HCT116 (cell line): ENCODE measurements around the gene STING1. TPM values are rescaled to one million over a fixed set of nuclear protein-coding genes. Genes with fewer than 3 reads are reported as not detected.

Experiments
- ATAC-seq: fragments of 200-7000 bp; cut with Tn5 transposase; 2 replicates; pipeline ENCODE4 v1.9.1; 2020; ENCODE audit warnings: mild to moderate bottlenecking, moderate library complexity
- BruUV-seq: library from RNA; stranded (reverse); fragments of 400-500 nt; replicated peaks from 2 replicates; lab custom pipeline; 2021; lab: Mats Ljungman, UMichigan
- CTCF ChIA-PET: fragments of 300-600 bp; sonication (Branson Sonifier 250); formaldehyde crosslinking; loops from one replicate; lab custom pipeline; 2021; ENCODE audit warnings: antibody characterized with exemption; lab: Charles Lee
- POLR2A ChIA-PET: fragments of 300-600, 350-600 bp; sonication (Branson Sonifier 250); formaldehyde crosslinking; loops from one replicate; lab custom pipeline; 2021; ENCODE audit warnings: antibody characterized with exemption; lab: Charles Lee
- RAD21 ChIA-PET, 2 experiments: fragments of 300-600 bp; sonication (Branson Sonifier 250); formaldehyde crosslinking; loops; one replicate each; lab custom pipeline; 2023; ENCODE audit warnings: low total read pairs in 2 of 2; ENCODE audit not compliant: uncharacterized antibody in 2 of 2, unreplicated experiment in 2 of 2, low non-redundant PET in 1 of 2; lab: Charles Lee
- DNase-seq: peaks from one replicate; pipeline ENCODE4 v3.0.0-alpha.2; 2010; ENCODE audit warnings: low read depth, low spot score
- H2AFZ ChIP-seq: fragments of 200-600 bp; shearing (Covaris generic), sonication (generic); 2 replicates; pipeline ENCODE4 v1.6.1; 2017; ENCODE audit warnings: low read depth, mixed run types, mixed read lengths, antibody characterized with exemption, low read length; ENCODE audit not compliant: poor library complexity, severe bottlenecking
- H3K27ac ChIP-seq: 2 replicates; pipeline ENCODE4 v1.5.1; 2012; ENCODE audit warnings: low read depth, low read length
- H3K27me3 ChIP-seq: fragments of 200-600 bp; sonication (generic); 2 replicates; pipeline ENCODE4 v1.6.1; 2016; ENCODE audit warnings: mixed run types, low read length, mixed read lengths; ENCODE audit not compliant: insufficient read depth
- H3K36me3 ChIP-seq, 2 experiments: fragments of 200-500 bp in 1 of 2; fragments of 200-600 bp in 1 of 2; sonication (Bioruptor generic) in 1 of 2; sonication (generic) in 1 of 2; 2 replicates each; pipeline versions ENCODE4 v1.5.1 to v1.6.1; 2014 to 2016; ENCODE audit warnings: low read length in 2 of 2, inconsistent platforms in 1 of 2, mixed read lengths in 1 of 2, mixed run types in 1 of 2; ENCODE audit not compliant: insufficient read depth in 2 of 2, control insufficient read depth in 1 of 2
- H3K4me1 ChIP-seq, 2 experiments: fragments of 200-600 bp in 1 of 2; sonication (generic) in 1 of 2; 2 replicates each; pipeline versions ENCODE4 v1.5.1 to v1.6.1; 2012 to 2017; ENCODE audit warnings: low read length in 2 of 2, inconsistent platforms in 1 of 2, mild to moderate bottlenecking in 1 of 2, mixed read lengths in 1 of 2, mixed run types in 1 of 2, moderate library complexity in 1 of 2; ENCODE audit not compliant: insufficient read depth in 2 of 2, control insufficient read depth in 1 of 2
- H3K4me2 ChIP-seq: fragments of 200-600 bp; sonication (generic); 2 replicates; pipeline ENCODE4 v1.6.1; 2017; ENCODE audit warnings: mixed run types, low read length, mixed read lengths
- H3K4me3 ChIP-seq, 2 experiments: fragments of 200-600 bp in 1 of 2; sonication (generic) in 1 of 2; replicated peaks in 1 of 2; 2 replicates each; pipeline ENCODE4 v1.5.1; 2011 to 2016; ENCODE audit warnings: low read length in 2 of 2, control low read depth in 1 of 2, low read depth in 1 of 2, mild to moderate bottlenecking in 1 of 2, mixed read lengths in 1 of 2, mixed run types in 1 of 2
- H3K79me2 ChIP-seq: fragments of 200-600 bp; sonication (generic); 2 replicates; pipeline ENCODE4 v1.6.1; 2017; ENCODE audit warnings: mild to moderate bottlenecking, mixed run types, low read length, moderate library complexity, mixed read lengths; ENCODE audit not compliant: insufficient read depth
- H3K9ac ChIP-seq: fragments of 200-600 bp; sonication (generic); 2 replicates; pipeline ENCODE4 v1.6.1; 2016; ENCODE audit warnings: low read length, mixed read lengths
- H3K9me2 ChIP-seq: fragments of 200-600 bp; sonication (generic), shearing (Covaris generic); 2 replicates; pipeline ENCODE4 v1.6.1; 2017; ENCODE audit warnings: mixed run types, mild to moderate bottlenecking, moderate library complexity; ENCODE audit not compliant: insufficient read depth
- H3K9me3 ChIP-seq, 2 experiments: fragments of 200-500 bp in 1 of 2; fragments of 200-600 bp in 1 of 2; sonication (Bioruptor generic) in 1 of 2; sonication (generic) in 1 of 2; 2 replicates each; pipeline ENCODE4 v1.6.1; 2014 to 2017; ENCODE audit warnings: low read length in 2 of 2, mixed read lengths in 2 of 2, inconsistent platforms in 1 of 2, low read depth in 1 of 2, mild to moderate bottlenecking in 1 of 2, mixed run types in 1 of 2, moderate library complexity in 1 of 2; ENCODE audit not compliant: control insufficient read depth in 1 of 2, insufficient read depth in 1 of 2
- H4K20me1 ChIP-seq: fragments of 200-600 bp; sonication (generic), shearing (Covaris generic); 2 replicates; pipeline ENCODE4 v1.6.1; 2017; ENCODE audit warnings: mixed run types, mild to moderate bottlenecking, moderate library complexity; ENCODE audit not compliant: insufficient read depth
- ATF3 ChIP-seq: IDR thresholded peaks from 2 replicates; pipeline ENCODE4 v1.6.1; 2012
- CTCF ChIP-seq, 3 experiments: fragments of 200-600 bp in 1 of 3; sonication (generic) in 1 of 3; IDR thresholded peaks in 2 of 3; conservative IDR thresholded peaks in 1 of 3; 2 replicates each; pipeline ENCODE4 v1.5.1; 2012 to 2017; ENCODE audit warnings: low read depth in 2 of 3, low read length in 2 of 3, antibody characterized with exemption in 1 of 3, borderline replicate concordance in 1 of 3, control low read depth in 1 of 3, mild to moderate bottlenecking in 1 of 3, mixed read lengths in 1 of 3, mixed run types in 1 of 3, moderate library complexity in 1 of 3; ENCODE audit not compliant: insufficient read depth in 1 of 3
- EZH2 ChIP-seq: fragments of 200-600 bp; sonication (generic); IDR thresholded peaks from 2 replicates; pipeline ENCODE4 v1.6.1; 2017; ENCODE audit warnings: antibody characterized with exemption, mixed run types
- FOSL1 ChIP-seq: IDR thresholded peaks from 2 replicates; pipeline ENCODE4 v1.6.1; 2012; ENCODE audit warnings: low read depth
- JUND ChIP-seq: IDR thresholded peaks from 2 replicates; pipeline ENCODE4 v1.6.1; 2012
- POLR2A ChIP-seq: IDR thresholded peaks from 2 replicates; pipeline ENCODE4 v1.7.0; 2011; ENCODE audit warnings: borderline replicate concordance; ENCODE audit not compliant: insufficient read depth, insufficient read length; ENCODE audit errors: extremely low read depth
- SIN3A ChIP-seq: IDR thresholded peaks from 2 replicates; pipeline ENCODE4 v1.6.1; 2012; ENCODE audit warnings: low read depth
- SP1 ChIP-seq: IDR thresholded peaks from 2 replicates; pipeline ENCODE4 v1.6.1; 2012; ENCODE audit warnings: low read depth
- YY1 ChIP-seq: IDR thresholded peaks from 2 replicates; pipeline ENCODE4 v1.6.1; 2011; ENCODE audit warnings: low read length, low read depth, moderate library complexity, mild to moderate bottlenecking; ENCODE audit not compliant: insufficient replicate concordance; ENCODE audit errors: extremely low read depth
- ZBTB33 ChIP-seq: IDR thresholded peaks from 2 replicates; pipeline ENCODE4 v1.6.1; 2011; ENCODE audit warnings: mild to moderate bottlenecking, low read length, moderate library complexity; ENCODE audit not compliant: insufficient replicate concordance; ENCODE audit errors: extremely low read depth
- ZFX ChIP-seq: fragments of 450-650 bp; IDR thresholded peaks from 2 replicates; pipeline ENCODE4 v1.6.1; 2017
- intact Hi-C: fragments of 100-400 bp; cut with micrococcal nuclease; formaldehyde crosslinking; loops from 2 replicates; pipeline ENCODE4 v1.10.0; 2022
- total RNA-seq: library from RNA; stranded (reverse); gene quantifications from one replicate; pipeline ENCODE4 v1.2.1, GENCODE V29; 2021; ENCODE audit not compliant: unreplicated experiment

Gene STING1
- total RNA-seq, 1 experiment from 2014 or later: 17.7 TPM

- no peak for DNase-seq
- Histone ChIP-seq H3K9me3 (no peaks in the 10 kb centered on the region), H3K79me2 (no peaks in the 10 kb centered on the region), H3K27ac (no peak overlapping the region), H3K4me3 (no peak overlapping the region), H4K20me1 (no peaks in the 10 kb centered on the region), H3K9ac (no peak overlapping the region), H3K9me2 (no peaks in the 10 kb centered on the region), H3K27me3 (no peaks in the 10 kb centered on the region), H3K4me1 (peaks cover 9 to 30% of the 10 kb centered on the region in 2 experiments), H3K36me3 (no peaks in the 10 kb centered on the region), H2AFZ (no peak overlapping the region), H3K4me2 (no peak overlapping the region)
- RAD21 ChIA-PET: no interaction called here
- no peak for ATAC-seq
- no peak for TF ChIP-seq SP1
- TF ChIP-seq JUND: no peak
- TF ChIP-seq YY1: no peak
- no peak for TF ChIP-seq ZFX
- no peak for TF ChIP-seq POLR2A
- TF ChIP-seq SIN3A: no peak
- no peak for TF ChIP-seq CTCF (IDR thresholded peaks at IDR 0.05 in 2 of 3, conservative IDR thresholded peaks at IDR 0.05 in 1 of 3; ENCODE audit: borderline replicate concordance in 1 of 3, insufficient read depth in 1 of 3, low read depth in 2 of 3, low read length in 2 of 3)
- TF ChIP-seq ZBTB33: no peak
- no peak for TF ChIP-seq FOSL1
- TF ChIP-seq ATF3: no peak
- TF ChIP-seq EZH2: no peak
- CTCF ChIA-PET: no interaction called here
- intact Hi-C loops: no loop called here
- POLR2A ChIA-PET: interaction anchor here (2.2 kb wide), 1 partner anchor 12 kb away, joined by 6 read pairs; the partner anchor contains the start of gene STING1
- BruUV-seq: no TSS peak
Observed at GRCh38 chr5:139494256-139494655, 11.7 kb upstream of the STING1 start.
